HG02981 (cell line): ENCODE measurements around the gene SKI.

Source experiments
- ATAC-seq: cut with Tn5 transposase; IDR thresholded peaks from one replicate; pipeline ENCODE4 v1.9.1; 2021; ENCODE audit warnings: mild to moderate bottlenecking, moderate library complexity; ENCODE audit not compliant: unreplicated experiment

The SKI gene

DNA sequence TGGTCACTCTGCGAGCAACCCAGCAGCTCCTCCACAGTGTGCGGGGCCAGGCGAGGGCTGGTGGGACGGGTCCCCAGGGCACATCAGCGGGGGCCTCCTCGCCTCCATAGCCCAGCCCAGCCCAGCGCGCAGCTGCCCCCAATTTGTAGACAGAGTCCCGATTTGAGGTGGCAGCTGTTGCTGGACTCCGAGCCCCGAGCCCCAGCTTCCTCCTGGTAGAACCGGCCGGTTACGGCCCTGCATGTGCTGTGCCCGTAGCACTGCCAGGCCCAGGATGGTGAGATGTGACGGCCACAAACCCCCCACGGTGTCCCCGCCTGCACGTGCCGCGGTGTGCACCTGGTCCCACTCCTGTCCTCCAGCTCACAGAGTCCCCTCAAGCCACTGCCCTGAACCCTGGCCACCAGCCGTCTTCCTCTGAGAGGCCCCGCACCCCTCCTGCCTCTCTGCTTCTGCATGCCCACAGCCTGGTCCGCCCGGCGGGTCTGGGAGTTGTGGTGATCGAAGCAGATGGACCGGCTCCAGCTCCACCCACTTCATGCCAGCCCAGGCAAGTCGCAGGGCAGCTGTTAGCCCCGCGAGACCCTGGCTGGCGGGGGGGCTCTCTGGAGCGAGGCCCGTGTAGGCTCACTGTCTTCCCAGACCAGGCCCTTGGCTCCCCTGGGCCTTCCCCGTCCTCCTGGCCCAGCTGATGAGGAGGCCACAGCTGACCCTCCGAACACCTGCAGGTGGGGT is 107.8 kb downstream of the SKI start:
- no peak for ATAC-seq

DNA sequence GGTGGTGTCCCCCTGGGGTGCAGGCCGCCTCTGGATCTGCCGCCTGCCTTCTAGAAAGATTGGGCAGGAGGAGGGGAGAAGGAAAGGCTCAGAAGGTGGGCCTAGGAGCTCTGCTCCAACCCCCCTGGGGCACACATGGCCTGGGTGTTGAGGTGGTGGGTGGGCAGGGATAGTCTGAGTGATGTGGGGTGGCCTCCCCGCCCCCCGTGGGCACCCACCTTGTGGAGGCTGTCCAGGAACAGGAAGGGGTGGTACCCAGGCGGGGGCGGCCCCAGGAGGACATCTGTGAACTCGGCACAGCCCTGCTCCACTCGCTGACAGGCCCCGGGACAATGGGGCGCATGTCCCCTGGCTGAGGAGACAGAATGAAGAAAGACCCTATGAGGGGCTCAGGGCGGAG is 108.4 kb downstream of the SKI start:
- no peak for ATAC-seq

DNA sequence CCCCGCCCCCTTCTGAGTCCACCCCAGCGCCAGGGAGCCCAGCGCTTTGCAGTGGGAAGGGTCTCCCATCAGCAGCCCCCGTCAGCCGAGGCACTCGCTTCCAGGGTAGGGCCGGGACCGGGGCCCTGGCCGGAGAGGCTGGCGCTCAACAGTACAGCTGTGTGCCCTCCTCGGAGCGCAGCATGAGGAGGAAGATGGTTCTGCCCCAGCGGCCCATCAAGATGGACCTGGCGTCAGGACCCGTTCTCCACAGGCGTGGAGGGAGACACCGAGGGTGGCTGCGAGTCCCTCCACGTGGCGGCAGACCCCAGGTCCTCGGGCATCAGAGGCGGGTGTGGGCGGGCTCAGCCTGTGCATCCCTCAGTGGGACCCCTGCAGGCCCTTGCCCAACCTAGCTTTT is 109.0 kb downstream of the SKI start:
- no peak for ATAC-seq

DNA sequence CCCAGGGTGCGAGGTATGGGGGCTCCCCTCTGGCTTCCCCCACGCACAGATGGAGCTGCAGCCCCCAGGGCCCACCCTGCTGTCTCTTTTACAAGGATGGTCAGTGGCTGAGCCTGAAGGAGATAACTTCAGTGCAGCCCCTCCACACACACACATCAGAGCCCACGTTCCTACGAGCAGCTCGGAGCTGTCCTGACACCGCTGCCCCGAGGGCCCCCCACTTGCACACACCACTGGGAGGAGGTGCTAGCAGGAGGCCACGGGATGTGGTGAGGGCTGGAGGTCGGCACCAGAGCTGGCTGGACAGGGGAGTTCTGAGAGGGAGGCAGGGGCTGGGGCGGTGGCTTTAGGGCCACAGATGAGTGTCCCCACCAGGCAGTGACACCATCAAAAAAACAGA is 109.4 kb downstream of the SKI start:
- ATAC-seq, result no peak

DNA sequence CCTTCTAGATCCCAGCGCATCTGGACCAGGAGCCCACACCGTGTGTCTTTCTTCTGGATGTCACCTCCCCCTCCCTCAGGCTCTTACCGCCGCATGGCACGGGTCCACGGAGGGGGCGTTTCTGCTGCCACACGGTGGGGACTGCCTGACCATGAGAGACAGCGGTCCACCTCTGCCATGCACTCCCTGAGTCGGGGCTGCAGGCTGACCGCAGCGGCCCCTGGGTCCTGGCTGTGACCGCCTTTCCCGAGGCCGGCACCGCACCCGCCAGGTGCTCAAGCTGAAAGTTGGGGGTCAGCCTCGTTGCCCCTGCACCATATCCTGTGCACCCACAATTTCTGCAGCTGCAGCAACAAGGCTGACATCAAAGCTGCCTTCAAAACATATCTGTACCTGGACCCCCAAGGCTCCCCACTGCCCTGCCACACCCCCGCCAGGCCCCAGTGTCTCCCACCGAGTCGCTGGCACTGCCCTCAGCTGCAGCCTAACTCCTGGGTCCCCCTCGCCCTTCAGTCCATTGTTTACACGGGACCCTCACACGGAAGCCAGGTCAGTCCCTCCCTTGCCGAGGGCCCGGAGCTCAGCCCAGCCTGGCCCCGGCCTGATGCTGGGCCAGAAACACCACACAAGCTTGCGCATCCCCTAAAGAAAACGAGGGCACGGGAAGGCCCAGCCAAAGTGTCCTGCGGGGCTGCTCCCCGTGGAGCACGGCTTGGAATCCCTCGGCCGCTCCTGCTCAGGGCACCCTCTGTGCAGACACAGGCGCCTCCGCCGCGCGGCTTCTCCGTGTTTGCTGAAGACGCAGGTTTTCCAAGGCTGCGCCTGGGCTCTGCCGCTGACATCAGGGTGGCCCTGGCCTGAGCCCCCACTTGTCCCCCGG is 111.3 kb downstream of the SKI start:
- ATAC-seq, result no peak

DNA sequence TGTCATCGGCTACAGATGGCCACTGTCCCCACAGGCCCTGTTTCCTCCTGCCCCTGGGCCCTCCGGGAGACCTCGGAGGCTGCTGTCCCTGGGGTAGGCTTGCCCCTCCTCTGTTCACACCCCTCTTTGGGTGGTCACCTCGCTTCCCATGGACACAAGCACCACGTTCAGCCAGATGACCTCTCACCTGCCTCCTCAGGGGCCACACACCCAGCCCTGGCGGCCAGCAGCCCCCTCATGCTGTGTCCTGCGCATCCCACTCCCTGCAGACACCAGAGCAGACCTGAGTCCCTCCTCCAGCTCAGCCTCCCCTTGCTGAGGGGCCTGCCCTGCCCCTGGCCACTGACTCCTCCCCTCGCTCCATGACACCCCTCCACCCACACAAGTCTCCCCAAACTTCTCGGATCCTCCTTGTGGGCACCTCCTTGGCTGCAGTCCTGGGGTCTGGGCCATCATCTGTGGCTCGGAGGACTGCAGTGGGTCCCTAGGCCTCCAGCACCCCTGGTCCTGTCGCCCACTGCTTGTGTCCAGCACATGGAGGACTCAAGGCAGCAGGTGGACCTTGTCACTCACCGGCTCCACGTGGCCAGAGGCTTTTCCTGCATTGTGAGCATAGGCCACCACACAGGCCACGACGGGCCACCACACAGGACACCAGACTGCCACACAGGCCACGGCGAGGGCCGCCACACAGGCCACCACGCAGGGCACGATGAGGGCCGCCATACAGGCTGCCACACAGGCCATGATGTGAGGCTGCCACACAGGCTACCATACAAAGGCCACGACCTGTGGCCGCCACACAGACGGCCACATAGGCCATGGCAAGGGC is 112.2 kb downstream of the SKI start:
- no peak for ATAC-seq

DNA sequence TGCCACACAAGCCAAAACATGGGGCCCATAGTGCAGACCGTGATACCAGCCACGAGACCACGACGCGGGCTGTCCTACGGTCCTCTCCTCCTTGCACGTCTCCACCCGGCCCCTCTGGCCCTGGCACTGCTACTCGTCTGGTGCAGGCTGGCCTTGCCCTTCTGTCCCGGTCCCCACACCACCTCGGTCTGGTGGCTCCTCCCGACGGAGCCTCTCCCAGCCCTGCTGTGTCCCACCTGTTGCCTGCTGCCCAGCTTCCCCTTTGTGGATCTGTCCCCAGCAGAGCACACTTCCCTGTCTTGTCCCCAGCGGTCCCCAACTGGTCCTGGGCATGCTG is 112.8 kb downstream of the SKI start:
- no peak for ATAC-seq

DNA sequence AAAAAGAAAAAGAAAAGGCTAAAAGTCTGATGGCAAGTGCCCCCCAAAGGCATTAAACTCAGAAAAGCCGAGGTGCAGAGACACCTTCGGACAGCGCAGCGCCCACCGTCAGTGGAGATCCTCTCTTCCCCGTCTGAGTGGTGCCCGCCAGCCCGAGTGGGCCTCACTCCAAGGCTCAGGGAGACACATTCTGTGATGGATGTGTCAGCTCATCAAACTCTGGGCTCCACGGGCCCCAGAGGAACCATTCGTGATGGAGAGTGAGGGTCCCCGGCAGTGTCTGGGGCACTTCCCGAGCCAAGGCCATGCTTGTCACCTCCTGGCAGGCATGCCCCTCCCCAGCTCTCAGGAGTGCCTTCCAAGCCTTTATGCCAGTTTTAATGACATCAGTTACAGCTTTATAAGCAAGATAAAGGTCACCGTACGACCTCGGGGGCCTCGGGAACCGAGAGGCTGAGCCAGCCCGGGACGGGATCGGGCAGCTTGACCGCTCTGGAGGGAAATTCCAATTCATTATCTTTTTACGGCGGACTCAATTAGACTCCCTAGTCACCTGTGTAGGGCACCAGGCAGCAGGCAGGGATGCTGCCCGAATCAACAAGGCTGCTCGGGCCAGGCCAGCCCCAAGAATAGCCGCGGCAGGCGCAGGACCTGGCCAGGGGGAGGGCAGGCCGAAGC is 113.7 kb downstream of the SKI start:
- ATAC-seq, result no peak

DNA sequence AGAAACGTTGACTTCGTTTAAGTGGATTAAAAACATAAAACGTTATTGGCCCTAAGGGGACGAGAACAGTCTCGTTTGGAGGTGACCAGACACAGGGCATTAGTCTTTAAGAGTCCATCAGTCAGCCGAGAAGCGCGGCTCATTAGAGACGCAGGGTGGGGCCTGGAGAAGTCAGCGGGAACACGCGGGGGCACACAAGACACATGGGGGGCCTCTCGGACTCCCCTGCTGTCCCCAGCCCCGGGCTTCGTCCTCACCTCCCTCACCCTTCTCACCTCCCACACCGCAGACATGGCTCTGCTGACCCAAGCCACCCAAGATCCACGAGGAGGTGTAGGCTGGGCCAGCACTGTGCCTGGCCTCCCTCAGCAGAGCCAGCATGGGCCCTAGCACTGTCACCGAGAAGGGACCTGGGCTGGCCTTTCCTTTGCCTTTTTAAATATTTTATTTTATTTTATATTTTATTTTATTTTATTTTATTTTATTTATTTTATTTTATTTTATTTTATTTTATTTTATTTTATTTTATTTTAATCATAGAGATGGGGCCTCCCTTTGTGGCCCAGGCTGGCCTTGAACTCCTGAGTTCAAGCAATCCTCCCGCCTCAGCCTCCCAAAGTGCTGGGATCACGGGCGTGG is 114.4 kb downstream of the SKI start:
- ATAC-seq, result no peak

DNA sequence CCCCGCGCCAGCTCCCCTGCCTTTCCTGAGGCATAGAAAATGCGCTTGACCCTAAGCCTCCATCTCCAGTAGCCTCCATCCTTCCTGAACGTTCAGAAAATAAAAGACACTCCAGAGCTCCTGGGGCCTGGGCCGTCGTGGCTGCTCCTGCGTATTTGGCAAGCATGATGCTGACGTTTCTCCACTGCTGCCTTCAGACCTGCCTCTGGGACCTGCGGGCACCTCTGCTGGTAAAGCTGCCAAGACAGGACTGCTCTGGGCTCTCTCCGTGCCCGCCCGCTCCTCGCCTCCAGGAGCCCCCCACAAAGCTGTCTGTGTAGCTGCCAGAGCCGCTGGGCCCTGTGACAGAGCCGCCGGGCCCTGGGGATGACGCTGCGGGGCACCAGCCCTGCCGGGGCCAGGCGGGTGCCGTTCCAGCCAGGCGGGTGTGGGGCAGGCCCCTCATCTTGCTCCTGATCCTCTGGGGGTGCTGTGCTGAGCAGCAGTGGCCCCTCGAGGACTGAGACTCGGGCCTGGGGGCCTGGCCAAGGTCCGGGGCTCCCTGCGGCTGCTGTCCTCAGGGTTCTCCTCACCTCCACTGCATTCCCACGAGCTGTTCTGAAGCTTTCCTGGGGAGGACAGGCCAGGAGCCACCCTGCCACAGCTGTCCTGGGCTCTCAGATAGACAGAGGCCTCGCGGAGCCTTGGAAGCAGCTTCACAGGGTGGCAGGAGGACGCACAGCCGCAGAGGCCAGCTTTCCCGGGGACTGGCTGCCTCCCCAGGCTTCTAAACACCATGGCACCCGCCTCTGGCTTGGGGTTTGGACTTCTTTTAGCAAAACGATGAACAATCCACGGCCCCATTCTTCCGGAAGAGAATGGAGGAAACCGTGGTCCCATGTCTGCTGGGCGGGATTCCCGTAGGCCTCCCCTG is 115.2 kb downstream of the SKI start:
- no peak for ATAC-seq

DNA sequence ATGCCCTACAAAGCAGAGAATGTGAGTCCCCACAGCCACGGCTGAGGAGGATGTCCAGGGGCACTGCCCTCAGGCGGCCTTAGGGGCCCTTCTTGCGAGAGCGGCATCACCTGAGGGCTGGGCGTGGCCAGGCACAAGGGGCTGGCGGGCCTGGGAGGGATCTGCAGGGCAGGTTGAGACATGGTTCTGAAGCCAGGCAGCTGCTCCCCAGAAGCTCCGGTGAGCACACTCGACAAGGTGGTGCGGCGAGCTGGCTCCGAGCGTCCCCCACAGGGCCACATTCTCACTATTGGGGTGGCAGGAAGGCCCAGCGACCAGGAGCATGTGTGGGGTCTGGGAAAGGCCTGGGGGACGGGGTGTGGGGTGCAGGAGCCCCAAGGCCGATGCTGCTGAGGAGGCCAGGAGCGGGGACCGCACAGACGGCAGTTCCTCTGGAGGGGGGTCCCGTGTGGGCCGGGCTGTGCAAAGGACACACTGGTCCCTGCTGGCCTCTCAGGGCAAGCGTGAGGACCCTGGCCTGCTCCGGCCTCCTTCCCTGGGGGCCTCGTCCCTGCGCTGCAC is 116.1 kb downstream of the SKI start:
- no peak for ATAC-seq

DNA sequence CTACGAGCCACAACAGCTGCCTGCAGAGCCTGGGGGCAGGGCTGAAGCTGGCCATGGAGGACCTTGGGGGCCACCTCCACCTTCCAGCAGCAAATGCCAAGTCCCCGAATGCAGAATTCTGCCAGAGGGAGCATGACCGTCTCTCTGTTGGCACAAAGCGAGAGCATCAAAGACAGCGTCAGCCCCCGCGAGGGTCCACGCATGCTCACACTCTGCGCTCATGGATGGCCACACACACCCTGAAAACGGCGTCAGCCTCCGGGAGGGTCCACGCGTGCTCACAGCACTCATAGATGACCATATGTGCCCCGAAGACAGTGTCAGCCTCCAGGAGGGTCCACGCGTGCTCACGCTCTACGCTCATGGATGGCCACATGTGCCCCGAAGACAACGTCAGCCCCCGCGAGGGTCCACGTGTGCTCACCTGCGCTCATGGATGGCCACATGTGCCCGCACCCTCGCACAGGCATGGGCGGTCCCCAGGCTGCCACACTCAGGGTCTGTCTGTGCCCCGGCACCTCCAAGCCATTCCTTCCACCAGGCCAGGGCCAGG is 116.7 kb downstream of the SKI start:
- no peak for ATAC-seq

DNA sequence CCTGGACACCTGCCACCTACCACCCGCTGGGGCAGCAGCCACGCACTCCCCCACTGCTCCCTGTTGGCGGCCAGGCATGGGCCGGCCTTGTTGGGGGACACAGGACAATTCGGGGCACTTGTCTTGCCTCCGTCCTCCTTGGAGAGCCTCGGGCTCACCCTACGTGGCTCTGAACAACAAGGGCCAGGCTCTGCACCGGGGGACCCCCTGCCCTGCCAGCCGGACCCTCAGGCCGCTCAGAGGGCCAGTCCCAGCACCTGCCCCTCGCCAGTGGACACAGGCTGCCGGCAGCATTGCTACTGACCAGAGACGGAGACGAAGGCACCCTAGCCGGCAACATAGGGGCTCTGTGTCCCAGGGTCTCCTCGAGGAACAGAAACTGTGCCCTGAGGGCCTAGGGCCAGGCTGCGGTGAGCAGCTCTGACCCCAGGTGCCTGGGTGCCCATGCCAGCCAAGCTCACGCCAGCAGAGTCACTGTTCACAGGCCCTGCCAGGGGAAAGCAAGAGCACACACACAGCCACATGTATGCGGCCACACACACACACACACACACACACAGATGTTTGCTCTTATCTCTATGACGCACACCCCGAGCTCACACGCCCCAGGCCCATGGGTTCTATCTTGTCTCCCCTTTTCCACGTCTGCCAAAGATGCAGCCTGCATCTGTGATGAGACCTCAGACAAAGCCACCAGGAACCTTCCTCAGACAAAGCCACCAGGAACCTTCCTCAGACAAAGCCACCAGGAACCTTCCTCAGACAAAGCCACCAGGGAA is 117.4 kb downstream of the SKI start:
- no peak for ATAC-seq

DNA sequence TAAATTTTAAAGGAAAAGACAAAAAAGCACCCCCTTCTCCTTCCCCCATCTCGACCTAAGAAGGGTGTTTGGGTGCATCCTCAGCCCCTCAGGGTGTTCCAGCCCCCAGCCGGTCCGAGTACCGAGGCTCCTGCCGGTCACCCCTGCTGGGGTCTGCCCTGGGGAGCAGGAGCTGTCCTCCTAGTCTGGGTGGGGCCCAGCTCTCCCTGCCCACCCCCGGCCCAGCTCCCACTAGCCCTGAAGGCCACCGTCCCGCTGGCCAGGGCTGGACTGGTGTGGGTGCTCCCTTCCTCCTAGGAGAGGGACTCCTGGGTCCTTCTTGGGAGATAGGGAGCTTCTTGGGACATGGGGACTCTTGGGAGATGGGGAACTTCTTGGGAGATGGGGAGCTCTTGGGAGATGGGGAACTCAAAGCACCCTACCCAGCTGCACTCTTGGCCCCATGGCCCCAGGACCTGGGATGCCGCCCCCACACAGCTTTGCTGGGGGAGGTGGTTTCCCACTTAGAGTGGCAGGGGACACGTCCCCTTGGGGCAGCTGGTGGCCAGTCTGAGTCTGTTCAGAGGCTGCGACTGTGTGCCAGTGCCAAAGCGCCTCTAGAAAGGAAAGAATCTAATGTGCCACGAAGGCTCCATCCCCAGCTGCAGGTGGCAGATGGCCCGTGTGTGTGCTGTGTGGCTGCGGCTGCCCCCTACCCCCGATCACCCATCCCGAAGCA is 118.7 kb downstream of the SKI start:
- no peak for ATAC-seq

DNA sequence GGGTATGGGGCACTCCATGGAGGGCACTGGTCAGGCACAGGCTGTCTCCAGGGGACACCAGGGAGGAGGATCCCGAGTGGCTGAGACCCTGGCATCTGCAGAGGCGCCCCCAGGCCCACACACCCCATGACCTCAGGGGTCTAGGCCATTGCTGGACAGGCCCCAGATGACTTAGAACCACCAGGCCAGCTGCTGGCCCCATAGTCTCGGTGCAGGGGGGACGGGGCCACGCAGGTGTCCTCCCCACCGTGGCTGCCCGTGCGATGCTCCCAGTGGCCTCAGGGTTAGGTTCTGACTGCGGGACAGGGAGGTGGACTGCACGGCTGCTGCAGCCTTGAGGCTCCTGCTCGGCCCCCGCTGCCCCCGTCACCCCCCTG is 119.3 kb downstream of the SKI start:
- no peak for ATAC-seq

DNA sequence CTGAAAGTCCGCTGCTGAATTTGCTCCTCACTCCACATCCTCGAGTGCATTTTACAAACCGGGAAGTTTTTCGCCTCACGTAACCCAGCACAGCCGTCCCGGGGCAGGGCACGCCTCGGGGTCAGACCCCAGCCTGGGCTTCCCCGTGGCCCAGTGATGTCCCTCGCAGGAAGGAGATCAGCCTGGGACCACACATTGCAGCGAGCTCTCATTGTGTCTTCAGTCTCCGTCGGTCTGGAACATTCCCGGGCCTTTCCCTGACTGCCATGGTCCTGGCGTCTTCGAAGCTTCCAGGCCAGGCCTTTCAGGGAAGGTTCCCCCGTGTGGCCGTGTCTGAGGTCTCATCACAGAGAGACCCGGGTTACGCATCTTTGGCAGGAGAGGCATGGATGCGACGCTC is 119.8 kb downstream of the SKI start:
- no peak for ATAC-seq
